IMR-90 (cell line): ENCODE measurements around the gene ITGAL. TPM values are rescaled to one million over a fixed set of nuclear protein-coding genes. Genes with fewer than 3 reads are reported as not detected.

Source experiments
- ATAC-seq: fragments of 200-7000 bp; cut with Tn5 transposase; 2 replicates; pipeline ENCODE4 v1.9.1; 2020; ENCODE audit warnings: low read depth, mild to moderate bottlenecking, moderate library complexity
- BruUV-seq: library from RNA; stranded (reverse); fragments of 400-500 nt; replicated peaks from 2 replicates; lab custom pipeline; 2021; lab: Mats Ljungman, UMichigan
- CTCF ChIA-PET: fragments of 300-600 bp; formaldehyde crosslinking; extraction: SDS; loops from one replicate; lab custom pipeline; 2021; ENCODE audit warnings: antibody characterized with exemption; lab: Yijun Ruan, JAX
- POLR2A ChIA-PET: fragments of 300-600 bp; sonication (Branson Sonifier 250); formaldehyde crosslinking; loops from one replicate; lab custom pipeline; 2022; ENCODE audit warnings: antibody characterized with exemption; ENCODE audit not compliant: unreplicated experiment; lab: Charles Lee
- DNase-seq: peaks from one replicate; pipeline ENCODE4 v3.0.0; 2013
- H2AFZ ChIP-seq: replicated peaks from 2 replicates; pipeline ENCODE3; 2013; ENCODE audit warnings: low read length, mild to moderate bottlenecking; ENCODE audit not compliant: poor library complexity
- H2AK5ac ChIP-seq: 2 replicates; pipeline ENCODE4 v1.6.1; 2013; ENCODE audit warnings: low read depth, low read length, inconsistent platforms
- H2AK9ac ChIP-seq: replicated peaks from 2 replicates; pipeline ENCODE3; 2013; ENCODE audit warnings: mild to moderate bottlenecking, low read depth, low read length, moderate library complexity; ENCODE audit not compliant: poor library complexity
- H2BK120ac ChIP-seq: 2 replicates; pipeline ENCODE4 v1.6.1; 2013; ENCODE audit warnings: low read depth, low read length, inconsistent platforms
- H2BK15ac ChIP-seq: 3 replicates; pipeline ENCODE4 v1.6.1; 2013; ENCODE audit warnings: low read depth, low read length, inconsistent platforms
- H2BK20ac ChIP-seq: 2 replicates; pipeline ENCODE4 v1.6.1; 2013; ENCODE audit warnings: low read depth, mild to moderate bottlenecking, inconsistent platforms, low read length, moderate library complexity
- H2BK5ac ChIP-seq: 2 replicates; pipeline ENCODE4 v1.6.1; 2013; ENCODE audit warnings: mild to moderate bottlenecking, low read depth, low read length, inconsistent platforms; ENCODE audit not compliant: poor library complexity, severe bottlenecking
- H3K14ac ChIP-seq: replicated peaks from 2 replicates; pipeline ENCODE4 v1.6.1; 2013; ENCODE audit warnings: low read depth, low read length, inconsistent platforms
- H3K18ac ChIP-seq: 2 replicates; pipeline ENCODE4 v1.6.1; 2013; ENCODE audit warnings: low read depth, low read length, control low read depth
- H3K23ac ChIP-seq: 2 replicates; pipeline ENCODE4 v1.6.1; 2013; ENCODE audit warnings: low read depth, low read length, inconsistent platforms
- H3K27ac ChIP-seq: 2 replicates; pipeline ENCODE4 v1.5.1; 2013; ENCODE audit warnings: mild to moderate bottlenecking, control low read depth, low read length; ENCODE audit not compliant: insufficient read depth
- H3K27me3 ChIP-seq: 2 replicates; pipeline ENCODE4 v1.6.1; 2013; ENCODE audit warnings: low read length; ENCODE audit not compliant: control insufficient read depth, insufficient read depth
- H3K36me3 ChIP-seq: 2 replicates; pipeline ENCODE4 v1.6.1; 2013; ENCODE audit warnings: low read length, mixed read lengths; ENCODE audit not compliant: control insufficient read depth, insufficient read depth
- H3K4ac ChIP-seq: 2 replicates; pipeline ENCODE4 v1.6.1; 2013; ENCODE audit warnings: low read depth, low read length, inconsistent platforms
- H3K4me1 ChIP-seq: 2 replicates; pipeline ENCODE4 v1.6.1; 2013; ENCODE audit warnings: low read length, mixed read lengths; ENCODE audit not compliant: control insufficient read depth, insufficient read depth
- H3K4me2 ChIP-seq: 2 replicates; pipeline ENCODE4 v1.6.1; 2013; ENCODE audit warnings: low read depth, mild to moderate bottlenecking, control low read depth, low read length, moderate library complexity
- H3K4me3 ChIP-seq: 2 replicates; pipeline ENCODE4 v1.5.1; 2013; ENCODE audit warnings: low read depth, mild to moderate bottlenecking, control low read depth, low read length, moderate library complexity; ENCODE audit not compliant: insufficient read depth
- H3K56ac ChIP-seq: 2 replicates; pipeline ENCODE4 v1.6.1; 2013; ENCODE audit warnings: low read length, inconsistent platforms; ENCODE audit not compliant: insufficient read depth; ENCODE audit errors: extremely low read depth
- H3K79me1 ChIP-seq, 2 experiments: 2 replicates each; pipeline ENCODE4 v1.6.1; 2013; ENCODE audit warnings: low read length in 2 of 2, inconsistent platforms in 1 of 2, low read depth in 1 of 2
- H3K9ac ChIP-seq: 2 replicates; pipeline ENCODE4 v1.6.1; 2013; ENCODE audit warnings: low read depth, low read length, control low read depth
- H3K9me1 ChIP-seq: 2 replicates; pipeline ENCODE4 v1.6.1; 2013; ENCODE audit warnings: low read length, inconsistent platforms; ENCODE audit not compliant: insufficient read depth
- H3K9me3 ChIP-seq: 2 replicates; pipeline ENCODE4 v1.6.1; 2013; ENCODE audit warnings: low read length; ENCODE audit not compliant: control insufficient read depth, insufficient read depth
- H4K20me1 ChIP-seq: 2 replicates; pipeline ENCODE4 v1.6.1; 2013; ENCODE audit warnings: low read length, inconsistent platforms; ENCODE audit not compliant: insufficient read depth
- H4K5ac ChIP-seq: 2 replicates; pipeline ENCODE4 v1.6.1; 2013; ENCODE audit warnings: mild to moderate bottlenecking, low read depth, low read length, control low read depth
- H4K8ac ChIP-seq, 2 experiments: 2 replicates each; pipeline ENCODE4 v1.6.1; 2013; ENCODE audit warnings: low read depth in 2 of 2, low read length in 2 of 2, control low read depth in 1 of 2, inconsistent platforms in 1 of 2
- H4K91ac ChIP-seq: 2 replicates; pipeline ENCODE4 v1.6.1; 2013; ENCODE audit warnings: low read depth, low read length, inconsistent platforms; ENCODE audit not compliant: insufficient read depth
- BHLHE40 ChIP-seq: fragments of 150-350 bp; IDR thresholded peaks from 2 replicates; pipeline ENCODE4 v1.6.1; 2016; ENCODE audit warnings: mild to moderate bottlenecking, low read depth, low read length
- CEBPB ChIP-seq: IDR thresholded peaks from 2 replicates; pipeline ENCODE4 v1.6.1; 2012; ENCODE audit warnings: low read depth, low read length, improper control_type of control experiment
- FOS ChIP-seq: fragments of 150-350 bp; IDR thresholded peaks from 2 replicates; pipeline ENCODE4 v1.6.1; 2016; ENCODE audit warnings: low read depth, low read length
- MXI1 ChIP-seq: IDR thresholded peaks from 2 replicates; pipeline ENCODE4 v1.6.1; 2012; ENCODE audit warnings: low read depth, mild to moderate bottlenecking, low read length, moderate library complexity, borderline replicate concordance
- NFE2L2 ChIP-seq: fragments of 150-350 bp; IDR thresholded peaks from 2 replicates; pipeline ENCODE4 v1.6.1; 2016; ENCODE audit warnings: low read depth, mild to moderate bottlenecking, low read length
- RAD21 ChIP-seq: IDR thresholded peaks from 2 replicates; pipeline ENCODE4 v1.6.1; 2012; ENCODE audit warnings: low read length, improper control_type of control experiment
- WGBS, 2 experiments: methylation state at CpG; one replicate each; pipeline versions ENCODE4 v1.1.5 to v1.1.7; 2013; ENCODE audit warnings: missing lambda C conversion rate in 2 of 2; ENCODE audit not compliant: insufficient read length in 1 of 2; ENCODE audit errors: extremely low coverage in 2 of 2; 5-methylcytosine and 5-hydroxymethylcytosine counted together
- dilution Hi-C: fragments of 300-500 bp; cut with HindIII; formaldehyde crosslinking; loops from one replicate; pipeline ENCODE4 v1.14.3; 2018; ENCODE audit warnings: low sequenced_read_pairs; ENCODE audit not compliant: unreplicated experiment
- in situ Hi-C: fragments of 300-500 bp; cut with MboI; formaldehyde crosslinking; loops from 3 replicates; pipeline ENCODE4 v1.14.3; 2019; ENCODE audit warnings: low sequenced_read_pairs, inconsistent platforms, mixed read lengths
- intact Hi-C: fragments of 100-400 bp; cut with micrococcal nuclease; formaldehyde crosslinking; loops from 2 replicates; pipeline ENCODE4 v1.10.0; 2022
- polyA plus RNA-seq, 3 experiments: library from polyadenylated mRNA; depleted of rRNA; stranded (reverse); fragments of >200 nt; gene quantifications; 2 replicates each; pipeline ENCODE4 v1.2.3, GENCODE V29; 2012; ENCODE audit warnings: low replicate concordance in 1 of 3
- total RNA-seq: library from RNA; depleted of rRNA; stranded (reverse); fragments of >200 nt; gene quantifications from 2 replicates; pipeline ENCODE4 v1.2.3, GENCODE V29; 2012

The ITGAL gene
- total and polyA plus RNA-seq, 2 of the 4 experiments (the other 2 are of a cell fraction), result not detected

GRCh38 chr16:30443631-30444030 is 28.9 kb upstream of the ITGAL start:
- H3K4ac ChIP-seq, result no peak overlapping the region
- H2BK20ac ChIP-seq, result no peak overlapping the region
- no peak overlapping the region for H4K8ac ChIP-seq
- no peak overlapping the region for H2BK5ac ChIP-seq
- H3K4me1 ChIP-seq, result peaks cover 5% of the 10 kb centered on the region
- H2AK5ac ChIP-seq, result no peak overlapping the region
- ChIA-PET CTCF (interaction anchor here (0.8 kb wide), 1 partner anchor 14 kb away, joined by 3 read pairs; the partner anchor contains the start of gene DCTPP1), POLR2A (no interaction called here)
- intact Hi-C loops, result no loop called here
- H3K56ac ChIP-seq, result no peak overlapping the region
- no peak for TF ChIP-seq MXI1
- no peak for TF ChIP-seq BHLHE40
- TF ChIP-seq CEBPB, result no peak
- TF ChIP-seq FOS, result no peak
- no peak for TF ChIP-seq RAD21
- no peak for TF ChIP-seq NFE2L2
- no peak overlapping the region for H3K9ac ChIP-seq
- H3K14ac ChIP-seq, result no peak overlapping the region
- H3K27ac ChIP-seq, result no peak overlapping the region
- H3K4me2 ChIP-seq, result no peak overlapping the region
- no peak overlapping the region for H2BK15ac ChIP-seq
- H3K18ac ChIP-seq, result no peak overlapping the region
- H3K27me3 ChIP-seq, result no peaks in the 10 kb centered on the region
- no peak for ATAC-seq
- H3K9me1 ChIP-seq, result peaks cover 7% of the 10 kb centered on the region
- H3K9me3 ChIP-seq, result 0 out of 2 replicates have a peak, but pooled peaks cover 5% of the 10 kb centered on the region
- no peak overlapping the region for H4K91ac ChIP-seq
- no TSS peak for BruUV-seq
- in situ Hi-C loops, result no loop called here
- H3K4me3 ChIP-seq, result no peak overlapping the region
- no peak overlapping the region for H2AFZ ChIP-seq
- no peak for DNase-seq
- no CpG with 5 or more reads among the region's 2 CpGs for WGBS, 2 experiments
- H4K20me1 ChIP-seq, result 0 out of 2 replicates have a peak, but pooled peaks cover 4% of the 10 kb centered on the region
- H2AK9ac ChIP-seq, result no peak overlapping the region
- H4K5ac ChIP-seq, result no peak overlapping the region
- H3K23ac ChIP-seq, result no peak overlapping the region
- H3K36me3 ChIP-seq, result peaks cover 9% of the 10 kb centered on the region
- dilution Hi-C loops, result no loop called here
- H3K79me1 ChIP-seq, result peaks cover 13 to 22% of the 10 kb centered on the region in 2 experiments
- H2BK120ac ChIP-seq, result no peak overlapping the region
